H1 (cell line): Measurements from ENCODE around the gene POU2F1. TPM values are rescaled to one million over a fixed set of nuclear protein-coding genes. Genes with fewer than 3 reads are reported as not detected.
A peak's percentile ranks its signal among the peaks of the same experiment; 100 is the strongest.

Experiments
- CTCF ChIA-PET: fragments of 300-600 bp; sonication (Branson Sonifier 250); formaldehyde crosslinking; loops from one replicate; lab custom pipeline; 2021; ENCODE audit not compliant: partially characterized antibody; lab: Charles Lee
- POLR2A ChIA-PET: fragments of 300-600 bp; sonication (Branson Sonifier 250); formaldehyde crosslinking; loops from one replicate; lab custom pipeline; 2021; ENCODE audit warnings: inconsistent platforms; ENCODE audit not compliant: partially characterized antibody; lab: Charles Lee
- DNase-seq, 2 experiments: peaks; one replicate each; pipeline versions ENCODE4 v3.0.0 to v3.0.0-alpha.2; 2010 to 2022; ENCODE audit warnings: low spot score in 2 of 2, low read depth in 1 of 2, mixed read lengths in 1 of 2
- FAIRE-seq: peaks from 2 replicates; lab custom pipeline; 2011; peaks lifted over from hg19 to GRCh38; lab: Jason Lieb, UNC
- H2AFZ ChIP-seq: 2 replicates; pipeline ENCODE4 v1.8.1; 2012; ENCODE audit warnings: low read length, inconsistent platforms
- H2AK5ac ChIP-seq: 2 replicates; pipeline ENCODE4 v1.6.1; 2013; ENCODE audit warnings: low read depth, low read length
- H2BK120ac ChIP-seq: replicated peaks from 2 replicates; pipeline ENCODE3; 2013; ENCODE audit warnings: low read depth, low read length, inconsistent platforms
- H2BK12ac ChIP-seq: 2 replicates; pipeline ENCODE4 v1.6.1; 2013; ENCODE audit warnings: low read depth, low read length
- H2BK15ac ChIP-seq: 2 replicates; pipeline ENCODE4 v1.6.1; 2013; ENCODE audit warnings: low read length
- H2BK20ac ChIP-seq: 2 replicates; pipeline ENCODE4 v1.6.1; 2013; ENCODE audit warnings: low read length
- H2BK5ac ChIP-seq: 2 replicates; pipeline ENCODE4 v1.6.1; 2013; ENCODE audit warnings: low read depth, low read length
- H3K14ac ChIP-seq: 2 replicates; pipeline ENCODE4 v1.6.1; 2013; ENCODE audit warnings: inconsistent platforms; ENCODE audit not compliant: insufficient read length
- H3K18ac ChIP-seq: 2 replicates; pipeline ENCODE4 v1.6.1; 2013; ENCODE audit warnings: low read length; ENCODE audit errors: extremely low read depth
- H3K23ac ChIP-seq: 2 replicates; pipeline ENCODE4 v1.6.1; 2013; ENCODE audit warnings: inconsistent platforms; ENCODE audit not compliant: insufficient read length
- H3K23me2 ChIP-seq: 2 replicates; pipeline ENCODE4 v1.6.1; 2013; ENCODE audit warnings: low read depth, low read length
- H3K27ac ChIP-seq: 2 replicates; pipeline ENCODE4 v1.6.1; 2011; ENCODE audit warnings: low read depth, low read length, inconsistent platforms
- H3K27me3 ChIP-seq, 4 experiments: replicated peaks in 1 of 4; 1 replicate in 1 of 4; 2 replicates in 3 of 4; pipeline versions ENCODE4 v1.6.1 to v1.8.1; 2011 to 2013; ENCODE audit warnings: low read length in 3 of 4, mild to moderate bottlenecking in 3 of 4, inconsistent platforms in 2 of 4, mixed read lengths in 2 of 4, moderate library complexity in 1 of 4; ENCODE audit not compliant: control insufficient read depth in 3 of 4, insufficient read depth in 3 of 4; ENCODE audit errors: extremely low read depth in 1 of 4
- H3K36me3 ChIP-seq, 4 experiments: 2 replicates each; pipeline versions ENCODE4 v1.6.1 to v1.8.1; 2011 to 2013; ENCODE audit warnings: mild to moderate bottlenecking in 4 of 4, low read length in 3 of 4, moderate library complexity in 2 of 4, control low read depth in 1 of 4, inconsistent platforms in 1 of 4; ENCODE audit not compliant: insufficient read depth in 4 of 4, control insufficient read depth in 2 of 4
- H3K4ac ChIP-seq: replicated peaks from 2 replicates; pipeline ENCODE3; 2013; ENCODE audit warnings: low read length, low read depth, mixed read lengths, inconsistent platforms; ENCODE audit not compliant: insufficient read length
- H3K4me1 ChIP-seq, 4 experiments: replicated peaks in 1 of 4; 1 replicate in 1 of 4; 2 replicates in 3 of 4; pipeline versions ENCODE4 v1.6.1 to v1.8.1; 2011 to 2013; ENCODE audit warnings: low read length in 3 of 4, inconsistent platforms in 2 of 4, mixed read lengths in 1 of 4; ENCODE audit not compliant: insufficient read depth in 4 of 4, control insufficient read depth in 3 of 4
- H3K4me2 ChIP-seq, 2 experiments: 2 replicates each; pipeline versions ENCODE4 v1.6.1 to v1.8.1; 2011 to 2013; ENCODE audit warnings: low read depth in 2 of 2, low read length in 2 of 2, control low read depth in 1 of 2, inconsistent platforms in 1 of 2, mild to moderate bottlenecking in 1 of 2; ENCODE audit not compliant: insufficient read depth in 1 of 2
- H3K4me3 ChIP-seq, 4 experiments: fragments of 200-600, 300-600 bp in 1 of 4; sonication (generic), shearing (Covaris generic), sonication (Bioruptor Twin) in 1 of 4; 2 replicates each; pipeline versions ENCODE4 v1.5.1 to v1.8.1; 2011 to 2016; ENCODE audit warnings: low read length in 4 of 4, low read depth in 3 of 4, control low read depth in 2 of 4, inconsistent platforms in 2 of 4, mild to moderate bottlenecking in 2 of 4, mixed read lengths in 1 of 4, moderate library complexity in 1 of 4; ENCODE audit not compliant: insufficient read depth in 2 of 4; ENCODE audit errors: extremely low read depth in 1 of 4
- H3K56ac ChIP-seq: replicated peaks from 2 replicates; pipeline ENCODE3; 2013; ENCODE audit warnings: low read depth, mild to moderate bottlenecking, mixed read lengths, low read length, inconsistent platforms; ENCODE audit not compliant: insufficient read length
- H3K79me1 ChIP-seq: 2 replicates; pipeline ENCODE4 v1.6.1; 2013; ENCODE audit warnings: low read depth, low read length, control low read depth
- H3K79me2 ChIP-seq, 2 experiments: 2 replicates each; pipeline versions ENCODE4 v1.6.1 to v1.8.1; 2012 to 2013; ENCODE audit warnings: low read length in 2 of 2, mild to moderate bottlenecking in 2 of 2, inconsistent platforms in 1 of 2; ENCODE audit not compliant: insufficient read depth in 2 of 2, control insufficient read depth in 1 of 2
- H3K9ac ChIP-seq, 4 experiments: replicated peaks in 1 of 4; 1 replicate in 1 of 4; 2 replicates in 3 of 4; pipeline versions ENCODE4 v1.6.1 to v1.8.1; 2011 to 2013; ENCODE audit warnings: low read depth in 3 of 4, low read length in 3 of 4, control low read depth in 2 of 4, mild to moderate bottlenecking in 2 of 4, moderate library complexity in 2 of 4, inconsistent platforms in 1 of 4; ENCODE audit errors: extremely low read depth in 1 of 4
- H3K9me3 ChIP-seq, 2 experiments: 2 replicates each; pipeline versions ENCODE4 v1.6.1 to v1.8.1; 2012 to 2013; ENCODE audit warnings: mild to moderate bottlenecking in 2 of 2, moderate library complexity in 2 of 2, control low read depth in 1 of 2, inconsistent platforms in 1 of 2, low read depth in 1 of 2, low read length in 1 of 2, mixed read lengths in 1 of 2; ENCODE audit not compliant: insufficient read depth in 2 of 2
- H4K20me1 ChIP-seq, 2 experiments: replicated peaks in 1 of 2; 2 replicates each; pipeline versions ENCODE3 to v1.8.1; 2011 to 2013; ENCODE audit warnings: inconsistent platforms in 2 of 2, low read length in 2 of 2, mild to moderate bottlenecking in 1 of 2; ENCODE audit not compliant: insufficient read depth in 2 of 2, control insufficient read depth in 1 of 2
- H4K5ac ChIP-seq: 2 replicates; pipeline ENCODE4 v1.6.1; 2013; ENCODE audit warnings: low read length, low read depth, mixed read lengths, inconsistent platforms; ENCODE audit not compliant: insufficient read length
- H4K8ac ChIP-seq: 2 replicates; pipeline ENCODE4 v1.8.0; 2013; ENCODE audit warnings: mild to moderate bottlenecking, moderate library complexity, low read length, inconsistent platforms; ENCODE audit not compliant: insufficient read depth; ENCODE audit errors: extremely low read depth
- H4K91ac ChIP-seq: replicated peaks from 2 replicates; pipeline ENCODE3; 2013; ENCODE audit warnings: low read length, mixed read lengths, inconsistent platforms; ENCODE audit not compliant: insufficient read length
- ASH2L ChIP-seq: fragments of 200-600, 300-600 bp; sonication (generic); IDR thresholded peaks from one replicate; pipeline ENCODE4 v1.7.1; 2017; ENCODE audit warnings: low read length
- CREB1 ChIP-seq: IDR thresholded peaks from 2 replicates; pipeline ENCODE4 v1.6.1; 2012; ENCODE audit warnings: inconsistent platforms
- EZH2 ChIP-seq: fragments of 200-600 bp; sonication (generic); IDR thresholded peaks from 2 replicates; pipeline ENCODE4 v1.7.1; 2012; ENCODE audit warnings: low read depth, mild to moderate bottlenecking, moderate library complexity, low read length, inconsistent platforms; ENCODE audit not compliant: severe bottlenecking
- GTF2F1 ChIP-seq: IDR thresholded peaks from 2 replicates; pipeline ENCODE4 v1.6.1; 2012; ENCODE audit warnings: low read depth, low read length, improper control_type of control experiment, borderline replicate concordance
- MAFK ChIP-seq: IDR thresholded peaks from 2 replicates; pipeline ENCODE4 v1.6.1; 2012; ENCODE audit warnings: low read depth, mild to moderate bottlenecking, improper control_type of control experiment, low read length
- RNF2 ChIP-seq: fragments of 200-900, 300-1000 bp; sonication (generic); IDR thresholded peaks from 2 replicates; pipeline ENCODE4 v1.7.1; 2016; ENCODE audit warnings: borderline replicate concordance, low read depth, mild to moderate bottlenecking, antibody characterized with exemption, low read length; ENCODE audit not compliant: poor library complexity, severe bottlenecking; ENCODE audit errors: missing control alignments
- SIRT6 ChIP-seq: IDR thresholded peaks from one replicate; pipeline ENCODE4 v1.7.1; 2012; ENCODE audit warnings: low read length, inconsistent platforms
- SP4 ChIP-seq: IDR thresholded peaks from 2 replicates; pipeline ENCODE4 v1.6.1; 2012; ENCODE audit warnings: low read length, inconsistent platforms
- WGBS, 2 experiments: shearing (Covaris generic) in 1 of 2; methylation state at CpG; one replicate each; pipeline versions ENCODE4 v1.1.6 to v1.1.7; 2013 to 2015; ENCODE audit warnings: low lambda C conversion rate in 2 of 2, mixed read lengths in 2 of 2, inconsistent platforms in 1 of 2, low coverage in 1 of 2, missing lambda C conversion rate in 1 of 2; ENCODE audit not compliant: insufficient replicate concordance in 2 of 2, insufficient coverage in 1 of 2, insufficient read length in 1 of 2; ENCODE audit errors: extremely low coverage in 1 of 2, missing lambda C conversion rate in 1 of 2; 5-methylcytosine and 5-hydroxymethylcytosine counted together
- polyA plus RNA-seq, 7 experiments: library from polyadenylated mRNA; depleted of rRNA in 3 of 7; stranded (reverse) in 5 of 7; unstranded in 2 of 7; fragments of >200 nt in 5 of 7; fragments of 200-250 nt in 2 of 7; gene quantifications; 1 replicate in 5 of 7; 2 replicates in 1 of 7; 4 replicates in 1 of 7; pipeline versions ENCODE4 v1.2.1 to v1.2.3, GENCODE V29; 2011 to 2013; ENCODE audit warnings: missing spikeins in 2 of 7, mixed read lengths in 2 of 7
- total RNA-seq: library from RNA; stranded (reverse); fragmentation: NEBNext Ultra II Directional; extraction: Animal tissue kit (Norgen Biotek cat#: 25700); gene quantifications from 2 replicates; pipeline ENCODE4 v1.2.1, GENCODE V29; 2021
- TF ChIP-seq, protein P1 (sequence below): IDR thresholded peaks from 2 replicates; pipeline ENCODE4 v1.6.1; 2012; ENCODE audit warnings: inconsistent platforms

Gene POU2F1
- total and polyA plus RNA-seq, 2 of the 8 experiments (the other 6 are each of a cell fraction or from before 2014, with no cell fraction given): 37.0 to 57.2 TPM

DNA sequence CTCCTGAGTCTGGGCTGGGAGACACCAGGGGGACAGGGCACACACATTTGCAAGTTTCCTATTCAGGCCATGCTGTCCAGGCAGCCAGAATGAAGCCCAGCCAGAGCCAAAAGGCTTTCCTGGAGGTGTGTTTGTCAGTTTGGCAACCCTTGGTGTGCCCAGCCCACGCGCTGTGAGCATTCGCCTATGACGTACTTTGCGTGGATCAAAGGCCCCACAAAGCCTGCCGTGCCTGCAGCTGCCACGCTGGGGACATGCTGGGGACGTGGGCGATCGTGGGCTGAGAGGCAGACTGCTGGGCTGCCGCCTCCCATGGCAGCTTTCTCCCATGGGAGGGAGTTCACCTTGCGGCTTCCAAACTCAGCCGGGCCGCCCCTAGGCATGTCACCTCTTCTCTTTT lies 240.2 kb downstream of the POU2F1 start:
- FAIRE-seq (no peak), DNase-seq (no peak)
- Histone ChIP-seq H4K5ac (no peak overlapping the region), H3K79me1 (no peaks in the 10 kb centered on the region), H4K20me1 (no peaks in the 10 kb centered on the region), H2BK120ac (no peak overlapping the region), H2BK5ac (no peak overlapping the region; the same call in 1 of the 2 replicates), H4K8ac (no peak overlapping the region), H3K4ac (no peak overlapping the region), H2BK15ac (peak overlapping the region; percentile 62; the same call in 1 of the 2 replicates), H2AK5ac (no peak overlapping the region), H3K9ac (no peak overlapping the region), H3K14ac (no peak overlapping the region), H3K27me3 (peaks cover 0 to 17% (median 16%) of the 10 kb centered on the region in 4 experiments; a peak in 6 of 7 replicates), H3K4me3 (no peak overlapping the region), H3K4me1 (peaks cover 0 to 15% (median 5%) of the 10 kb centered on the region in 4 experiments; a peak in 6 of 7 replicates), H2AFZ (no peak overlapping the region), H2BK20ac (no peak overlapping the region), H3K9me3 (no peaks in the 10 kb centered on the region), H3K23ac (no peak overlapping the region), H3K18ac (peak overlapping the region; percentile 4; the same call in 1 of the 2 replicates), H3K23me2 (no peaks in the 10 kb centered on the region), H3K4me2 (no peak overlapping the region), H2BK12ac (no peak overlapping the region; the same call in 1 of the 2 replicates), H3K27ac (no peak overlapping the region), H3K79me2 (no peaks in the 10 kb centered on the region), H3K36me3 (no peaks in the 10 kb centered on the region), H3K56ac (no peak overlapping the region), H4K91ac (no peak overlapping the region)
- ChIA-PET POLR2A (no interaction called here), CTCF (interaction anchor here (1.0 to 1.1 kb wide), 2 partner anchors 402 to 408 kb away, joined by 3 read pairs; no protein-coding TSS in a partner anchor)
- WGBS, 2 experiments: 99% methylated on average over 10 of the region's 14 CpGs; no CpG with 5 or more reads in 1 of the 2 experiments
- TF ChIP-seq SIRT6 (no peak), MAFK (no peak), RNF2 (no peak), ASH2L (no peak), CREB1 (no peak), EZH2 (no peak), SP4 (no peak), GTF2F1 (no peak)
- TF ChIP-seq, protein P1, sequence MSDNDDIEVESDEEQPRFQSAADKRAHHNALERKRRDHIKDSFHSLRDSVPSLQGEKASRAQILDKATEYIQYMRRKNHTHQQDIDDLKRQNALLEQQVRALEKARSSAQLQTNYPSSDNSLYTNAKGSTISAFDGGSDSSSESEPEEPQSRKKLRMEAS: no peak
